ENCODE measurements around the gene KICS2.

KICS2 gene

DNA sequence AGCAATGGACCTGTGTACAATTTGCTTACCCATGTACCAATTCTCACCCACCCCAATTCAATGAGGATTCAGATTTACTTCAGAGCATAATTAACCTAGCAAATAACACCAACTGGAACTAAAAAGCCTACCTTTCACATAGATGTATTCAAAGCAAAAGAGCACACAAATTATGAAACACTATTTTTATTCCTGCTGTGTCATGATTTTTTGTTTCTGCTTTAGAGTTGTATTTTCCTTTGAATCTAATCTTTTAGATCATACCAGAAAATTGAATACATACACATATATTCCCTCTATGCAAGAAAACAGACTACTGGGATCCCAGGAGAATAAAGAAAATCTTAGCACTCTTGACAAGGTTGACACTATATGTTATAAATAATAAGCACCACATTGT, 5.9 kb downstream of the KICS2 start:
- H3K36me3 ChIP-seq (ENCODE audit: control insufficient read depth, insufficient read depth, low read length), result no peaks in the 10 kb centered on the region
- H3K79me1 ChIP-seq (ENCODE audit: low read length), result no peaks in the 10 kb centered on the region
- no peak overlapping the region for H4K8ac ChIP-seq (ENCODE audit: low read depth, low read length)
- no peak overlapping the region for H2BK15ac ChIP-seq (replicated peaks; ENCODE audit: low read depth)
- no peaks in the 10 kb centered on the region for H3K4me1 ChIP-seq (ENCODE audit: control insufficient read depth, low read depth, low read length)
- H4K5ac ChIP-seq (ENCODE audit: low read length), result no peak overlapping the region
- no peak overlapping the region for H3K4me3 ChIP-seq (ENCODE audit: low read length)
- H3K9ac ChIP-seq (ENCODE audit: low read length), result no peak overlapping the region
- H2BK5ac ChIP-seq (ENCODE audit: low read length), result no peak overlapping the region
- DNase-seq, result no peak
- no peaks in the 10 kb centered on the region for H3K27me3 ChIP-seq (ENCODE audit: insufficient read depth, low read length, poor library complexity)
- no peak overlapping the region for H3K18ac ChIP-seq (ENCODE audit: low read length)
- no peak overlapping the region for H2AK5ac ChIP-seq (ENCODE audit: low read length)
- H3K4me2 ChIP-seq (ENCODE audit: low read length), result no peak overlapping the region
- H3K4ac ChIP-seq (ENCODE audit: low read depth, low read length), result no peak overlapping the region
- no peak overlapping the region for H3K56ac ChIP-seq (ENCODE audit: low read length)
- no peaks in the 10 kb centered on the region for H3K79me2 ChIP-seq (ENCODE audit: control insufficient read depth, insufficient read depth, low read length)
- no peak overlapping the region for H2BK120ac ChIP-seq (ENCODE audit: low read depth, low read length)
- H3K27ac ChIP-seq (ENCODE audit: low read depth, low read length), result no peak overlapping the region
- no peak overlapping the region for H3K23ac ChIP-seq (ENCODE audit: low read length)

DNA sequence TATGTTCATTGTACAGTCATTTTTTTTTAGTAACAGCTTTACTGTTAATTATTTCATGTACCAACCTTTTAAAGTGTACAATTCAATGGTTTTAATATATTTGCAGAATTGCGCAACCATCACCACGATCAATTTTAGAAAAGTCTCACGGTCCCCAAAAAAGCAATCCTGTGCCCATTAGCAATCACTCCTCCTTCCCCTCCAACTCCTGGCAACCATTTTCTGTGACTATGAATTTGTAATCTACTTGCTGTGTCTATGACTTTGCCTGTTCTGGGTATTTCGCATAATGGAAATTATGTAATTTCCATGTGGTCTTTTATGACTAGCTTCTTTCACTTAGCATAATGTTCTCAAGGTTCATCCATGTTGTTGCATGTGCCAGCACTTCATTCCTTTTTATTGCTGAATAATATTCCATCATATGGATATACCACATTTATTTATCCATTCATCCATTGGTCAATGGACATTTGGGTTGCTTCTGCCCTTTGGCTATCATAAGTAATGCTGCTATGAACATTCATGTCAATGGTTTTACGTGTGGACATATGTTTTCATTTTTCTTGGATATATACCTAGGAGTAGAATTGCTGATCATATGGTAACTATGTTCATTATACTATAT, 9.9 kb downstream of the KICS2 start:
- Histone ChIP-seq H3K18ac (ENCODE audit: low read length) (no peak overlapping the region), H2BK15ac (replicated peaks; ENCODE audit: low read depth) (no peak overlapping the region), H3K79me2 (ENCODE audit: control insufficient read depth, insufficient read depth, low read length) (no peaks in the 10 kb centered on the region), H3K56ac (ENCODE audit: low read length) (no peak overlapping the region), H2BK120ac (ENCODE audit: low read depth, low read length) (no peak overlapping the region), H2BK5ac (ENCODE audit: low read length) (no peak overlapping the region), H4K5ac (ENCODE audit: low read length) (no peak overlapping the region), H3K36me3 (ENCODE audit: control insufficient read depth, insufficient read depth, low read length) (peaks cover 1% of the 10 kb centered on the region), H3K4me2 (ENCODE audit: low read length) (no peak overlapping the region), H3K4ac (ENCODE audit: low read depth, low read length) (no peak overlapping the region), H3K23ac (ENCODE audit: low read length) (no peak overlapping the region), H3K27me3 (ENCODE audit: insufficient read depth, low read length, poor library complexity) (no peaks in the 10 kb centered on the region), H3K79me1 (ENCODE audit: low read length) (no peaks in the 10 kb centered on the region), H4K8ac (ENCODE audit: low read depth, low read length) (no peak overlapping the region), H3K27ac (ENCODE audit: low read depth, low read length) (no peak overlapping the region), H3K9ac (ENCODE audit: low read length) (no peak overlapping the region), H2AK5ac (ENCODE audit: low read length) (no peak overlapping the region), H3K4me3 (ENCODE audit: low read length) (no peak overlapping the region), H3K4me1 (ENCODE audit: control insufficient read depth, low read depth, low read length) (no peaks in the 10 kb centered on the region)
- no CpG with 5 or more reads among the region's 5 CpGs for WGBS (ENCODE audit: extremely low coverage, insufficient coverage, low lambda C conversion rate)
- DNase-seq, result no peak

DNA sequence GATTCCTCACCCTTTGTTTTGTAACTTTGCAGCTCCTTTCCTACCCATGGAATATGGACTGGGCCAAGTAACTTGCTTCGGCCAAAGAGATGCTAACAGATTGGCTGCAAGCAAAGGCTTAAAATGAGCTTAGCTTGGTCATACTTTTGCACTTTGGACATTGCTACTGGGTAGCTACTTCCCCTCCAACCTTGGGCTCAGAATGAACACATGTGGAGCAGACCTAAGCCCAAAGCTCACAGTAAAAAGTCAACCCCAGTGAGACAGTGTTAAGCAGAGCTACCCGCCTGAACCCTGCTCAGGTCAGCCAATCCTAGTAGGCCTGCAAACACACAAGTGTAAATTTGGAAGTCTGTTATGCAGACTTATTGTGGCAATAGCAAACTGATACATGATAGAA, 14.6 kb downstream of the KICS2 start:
- Histone ChIP-seq H3K4me1 (ENCODE audit: control insufficient read depth, low read depth, low read length) (no peaks in the 10 kb centered on the region), H3K56ac (ENCODE audit: low read length) (no peak overlapping the region), H3K4me3 (ENCODE audit: low read length) (no peak overlapping the region), H3K9ac (ENCODE audit: low read length) (no peak overlapping the region), H3K18ac (ENCODE audit: low read length) (no peak overlapping the region), H4K5ac (ENCODE audit: low read length) (no peak overlapping the region), H3K79me2 (ENCODE audit: control insufficient read depth, insufficient read depth, low read length) (no peaks in the 10 kb centered on the region), H3K27ac (ENCODE audit: low read depth, low read length) (no peak overlapping the region), H4K8ac (ENCODE audit: low read depth, low read length) (no peak overlapping the region), H3K4ac (ENCODE audit: low read depth, low read length) (no peak overlapping the region), H3K36me3 (ENCODE audit: control insufficient read depth, insufficient read depth, low read length) (peaks cover 1% of the 10 kb centered on the region), H2BK120ac (ENCODE audit: low read depth, low read length) (no peak overlapping the region), H3K79me1 (ENCODE audit: low read length) (no peaks in the 10 kb centered on the region), H3K4me2 (ENCODE audit: low read length) (no peak overlapping the region), H3K23ac (ENCODE audit: low read length) (no peak overlapping the region), H2AK5ac (ENCODE audit: low read length) (no peak overlapping the region), H2BK15ac (replicated peaks; ENCODE audit: low read depth) (no peak overlapping the region), H2BK5ac (ENCODE audit: low read length) (no peak overlapping the region), H3K27me3 (ENCODE audit: insufficient read depth, low read length, poor library complexity) (no peaks in the 10 kb centered on the region)
- DNase-seq, result no peak
- no CpG with 5 or more reads among the region's 2 CpGs for WGBS (ENCODE audit: extremely low coverage, insufficient coverage, low lambda C conversion rate)

DNA sequence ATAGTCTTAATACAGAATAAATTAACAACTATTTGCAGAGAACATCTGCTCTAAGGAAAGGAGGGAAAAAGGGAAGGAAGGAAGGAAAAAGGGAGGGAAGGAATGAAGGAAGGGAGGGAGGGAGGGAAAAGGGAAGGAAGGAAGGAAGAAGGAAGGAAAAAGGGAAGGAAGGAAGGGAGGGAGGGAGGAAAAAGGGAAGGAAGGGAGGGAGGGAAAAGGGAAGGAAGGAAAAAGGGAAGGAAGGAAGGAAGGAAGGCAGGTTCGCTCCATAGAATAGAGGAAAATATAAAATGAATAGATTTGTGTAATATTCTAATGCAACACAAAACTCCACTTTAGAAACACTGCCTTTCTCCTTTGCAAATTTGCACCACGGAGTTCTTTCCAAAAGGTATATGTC, 16.6 kb downstream of the KICS2 start:
- Histone ChIP-seq H3K36me3 (ENCODE audit: control insufficient read depth, insufficient read depth, low read length) (peaks cover 1% of the 10 kb centered on the region), H3K27ac (ENCODE audit: low read depth, low read length) (no peak overlapping the region), H4K8ac (ENCODE audit: low read depth, low read length) (no peak overlapping the region), H3K9ac (ENCODE audit: low read length) (no peak overlapping the region), H3K79me1 (ENCODE audit: low read length) (no peaks in the 10 kb centered on the region), H4K5ac (ENCODE audit: low read length) (no peak overlapping the region), H3K79me2 (ENCODE audit: control insufficient read depth, insufficient read depth, low read length) (no peaks in the 10 kb centered on the region), H3K4me3 (ENCODE audit: low read length) (no peak overlapping the region), H2BK15ac (replicated peaks; ENCODE audit: low read depth) (no peak overlapping the region), H2BK120ac (ENCODE audit: low read depth, low read length) (no peak overlapping the region), H3K4ac (ENCODE audit: low read depth, low read length) (no peak overlapping the region), H3K4me2 (ENCODE audit: low read length) (no peak overlapping the region), H3K23ac (ENCODE audit: low read length) (no peak overlapping the region), H2BK5ac (ENCODE audit: low read length) (no peak overlapping the region), H2AK5ac (ENCODE audit: low read length) (no peak overlapping the region), H3K18ac (ENCODE audit: low read length) (no peak overlapping the region), H3K4me1 (ENCODE audit: control insufficient read depth, low read depth, low read length) (no peaks in the 10 kb centered on the region), H3K56ac (ENCODE audit: low read length) (no peak overlapping the region), H3K27me3 (ENCODE audit: insufficient read depth, low read length, poor library complexity) (no peaks in the 10 kb centered on the region)
- DNase-seq, result no peak
- no CpG with 5 or more reads among the region's 2 CpGs for WGBS (ENCODE audit: extremely low coverage, insufficient coverage, low lambda C conversion rate)

DNA sequence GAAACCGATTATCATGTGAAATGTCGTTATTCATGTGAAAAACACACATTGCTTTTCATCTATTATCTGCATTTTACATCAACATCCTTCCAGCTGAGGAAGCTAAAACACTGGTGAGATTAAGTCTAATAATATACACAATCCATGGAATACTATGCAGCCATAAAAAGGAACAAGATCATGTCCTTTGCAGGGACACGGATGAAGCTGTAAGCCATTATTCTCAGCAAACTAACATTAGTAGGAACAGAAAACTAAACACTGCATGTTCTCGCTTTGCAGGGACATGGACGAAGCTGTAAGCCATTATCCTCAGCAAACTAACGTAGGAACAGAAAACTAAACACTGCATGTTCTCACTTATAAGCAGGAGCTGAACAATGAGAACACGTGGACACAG, 18.3 kb downstream of the KICS2 start:
- whole genome bisulfite sequencing (ENCODE audit: extremely low coverage, insufficient coverage, low lambda C conversion rate), result no CpG with 5 or more reads among the region's 7 CpGs
- Histone ChIP-seq H3K18ac (ENCODE audit: low read length) (no peak overlapping the region), H3K79me2 (ENCODE audit: control insufficient read depth, insufficient read depth, low read length) (no peaks in the 10 kb centered on the region), H2AK5ac (ENCODE audit: low read length) (no peak overlapping the region), H3K79me1 (ENCODE audit: low read length) (no peaks in the 10 kb centered on the region), H3K4ac (ENCODE audit: low read depth, low read length) (no peak overlapping the region), H3K9ac (ENCODE audit: low read length) (no peak overlapping the region), H3K4me2 (ENCODE audit: low read length) (no peak overlapping the region), H3K27me3 (ENCODE audit: insufficient read depth, low read length, poor library complexity) (no peaks in the 10 kb centered on the region), H2BK120ac (ENCODE audit: low read depth, low read length) (no peak overlapping the region), H2BK15ac (replicated peaks; ENCODE audit: low read depth) (no peak overlapping the region), H4K8ac (ENCODE audit: low read depth, low read length) (no peak overlapping the region), H2BK5ac (ENCODE audit: low read length) (no peak overlapping the region), H3K27ac (ENCODE audit: low read depth, low read length) (no peak overlapping the region), H3K23ac (ENCODE audit: low read length) (no peak overlapping the region), H3K4me3 (ENCODE audit: low read length) (no peak overlapping the region), H3K56ac (ENCODE audit: low read length) (no peak overlapping the region), H3K4me1 (ENCODE audit: control insufficient read depth, low read depth, low read length) (no peaks in the 10 kb centered on the region), H4K5ac (ENCODE audit: low read length) (no peak overlapping the region), H3K36me3 (ENCODE audit: control insufficient read depth, insufficient read depth, low read length) (peaks cover 1% of the 10 kb centered on the region)
- no peak for DNase-seq

DNA sequence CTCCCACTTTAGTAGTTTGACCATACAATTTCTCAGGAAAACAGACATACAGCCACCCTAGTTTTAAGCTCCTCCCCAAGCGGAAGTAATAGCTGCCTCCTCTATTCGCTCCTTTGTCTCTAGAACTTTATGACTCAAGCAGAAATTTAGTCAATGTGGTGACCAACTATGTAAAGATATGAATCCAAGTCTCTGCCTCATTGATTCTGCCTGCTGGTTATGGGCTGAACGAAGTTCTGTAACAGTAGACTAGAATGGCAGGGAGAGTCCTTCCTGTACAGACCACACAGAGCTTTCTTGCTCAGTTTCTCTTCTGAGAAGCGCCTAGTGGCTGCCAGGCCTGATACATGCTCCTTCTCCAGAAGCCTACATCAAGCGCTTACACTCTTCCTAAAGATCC, 19.1 kb downstream of the KICS2 start:
- H3K23ac ChIP-seq (ENCODE audit: low read length), result no peak overlapping the region
- no CpG with 5 or more reads among the region's 5 CpGs for WGBS (ENCODE audit: extremely low coverage, insufficient coverage, low lambda C conversion rate)
- H2BK120ac ChIP-seq (ENCODE audit: low read depth, low read length), result no peak overlapping the region
- no peaks in the 10 kb centered on the region for H3K4me1 ChIP-seq (ENCODE audit: control insufficient read depth, low read depth, low read length)
- H2BK15ac ChIP-seq (replicated peaks; ENCODE audit: low read depth), result no peak overlapping the region
- H3K27ac ChIP-seq (ENCODE audit: low read depth, low read length), result no peak overlapping the region
- no peaks in the 10 kb centered on the region for H3K27me3 ChIP-seq (ENCODE audit: insufficient read depth, low read length, poor library complexity)
- no peak overlapping the region for H3K56ac ChIP-seq (ENCODE audit: low read length)
- H3K9ac ChIP-seq (ENCODE audit: low read length), result no peak overlapping the region
- H4K5ac ChIP-seq (ENCODE audit: low read length), result no peak overlapping the region
- H3K36me3 ChIP-seq (ENCODE audit: control insufficient read depth, insufficient read depth, low read length), result peaks cover 1% of the 10 kb centered on the region
- no peaks in the 10 kb centered on the region for H3K79me1 ChIP-seq (ENCODE audit: low read length)
- no peak overlapping the region for H3K4ac ChIP-seq (ENCODE audit: low read depth, low read length)
- no peak overlapping the region for H2AK5ac ChIP-seq (ENCODE audit: low read length)
- no peak overlapping the region for H2BK5ac ChIP-seq (ENCODE audit: low read length)
- H3K4me2 ChIP-seq (ENCODE audit: low read length), result no peak overlapping the region
- no peak overlapping the region for H3K4me3 ChIP-seq (ENCODE audit: low read length)
- H3K79me2 ChIP-seq (ENCODE audit: control insufficient read depth, insufficient read depth, low read length), result no peaks in the 10 kb centered on the region
- no peak overlapping the region for H3K18ac ChIP-seq (ENCODE audit: low read length)
- no peak overlapping the region for H4K8ac ChIP-seq (ENCODE audit: low read depth, low read length)
- DNase-seq, result no peak
